ENCODE results near the gene KLK1. TPM values are rescaled to one million over a fixed set of nuclear protein-coding genes. Genes with fewer than 3 reads are reported as not detected.

The KLK1 gene
- total RNA-seq, 1 donor from 2014 or later, result 1.1 TPM

DNA sequence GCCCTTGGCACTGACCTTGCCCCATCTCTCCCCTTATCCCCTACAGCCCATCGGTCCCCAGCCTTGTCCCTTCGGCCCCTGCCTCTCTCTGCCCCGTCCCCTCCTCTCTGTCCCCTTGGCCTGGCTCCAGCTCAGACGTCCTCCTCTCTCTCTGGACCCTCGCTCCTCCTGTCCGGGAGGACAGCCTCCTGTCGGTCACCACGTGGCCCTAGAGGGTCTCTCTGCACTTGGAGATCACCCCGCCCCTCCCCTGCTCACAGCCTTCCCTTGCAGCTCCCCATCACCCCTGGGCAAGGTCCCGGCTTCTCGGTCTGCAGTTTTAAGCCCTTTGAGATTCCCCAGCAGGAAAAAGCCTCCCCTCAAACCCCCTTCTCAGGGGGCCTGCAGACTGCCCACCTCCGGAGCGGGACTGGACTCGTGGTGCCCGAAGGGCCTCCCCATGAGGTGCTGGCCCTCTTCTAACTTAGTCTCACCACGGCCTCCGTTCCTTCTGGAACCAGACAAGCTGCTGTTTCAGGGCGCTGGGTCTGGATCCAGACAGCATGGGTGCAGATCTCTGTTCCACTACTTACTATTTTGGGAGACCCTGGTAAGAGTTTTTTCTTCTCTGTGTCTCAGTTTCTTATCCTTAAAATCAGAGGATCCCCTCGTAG lies 13.1 kb upstream of the KLK1 start:
- DNase-seq (ENCODE audit: low spot score), result no peak

DNA sequence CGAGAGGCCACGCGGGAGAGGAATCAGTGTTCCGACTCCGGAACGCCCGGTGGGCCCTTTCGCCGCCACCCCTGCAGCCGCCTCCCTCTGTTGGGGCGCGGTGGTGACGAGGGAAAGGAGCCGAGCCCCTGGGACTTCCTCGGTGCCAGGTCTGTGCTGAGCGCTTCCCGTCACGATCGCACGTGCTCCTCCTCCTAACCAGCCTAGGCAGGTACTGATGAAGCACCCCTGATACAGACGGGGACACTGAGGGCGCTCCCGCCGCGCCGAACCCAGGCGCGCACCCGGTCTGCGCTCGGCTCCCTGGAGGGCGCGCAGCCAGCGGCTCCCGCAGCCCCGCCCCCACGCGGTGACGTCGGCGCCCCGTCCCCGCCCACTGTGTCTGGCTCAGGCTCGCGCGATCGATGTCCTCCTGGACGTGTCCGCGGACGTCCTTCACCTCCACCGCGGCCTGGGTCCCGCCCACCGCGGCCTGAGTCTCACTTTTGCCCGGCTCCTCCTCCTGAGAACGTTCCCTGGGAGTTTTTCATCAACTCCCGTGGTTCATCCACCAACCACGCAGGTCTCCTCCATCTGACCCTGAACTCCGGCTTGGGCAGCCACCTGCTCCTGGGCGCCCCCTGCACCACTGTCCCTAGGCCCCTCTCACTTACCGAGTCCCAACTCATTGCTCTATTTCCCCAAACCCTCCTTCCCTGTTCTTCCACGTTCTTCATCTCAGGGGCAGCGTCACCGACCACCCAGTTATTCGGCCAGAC lies 12.4 kb upstream of the KLK1 start:
- DNase-seq (ENCODE audit: low spot score), result peak; percentile 91

DNA sequence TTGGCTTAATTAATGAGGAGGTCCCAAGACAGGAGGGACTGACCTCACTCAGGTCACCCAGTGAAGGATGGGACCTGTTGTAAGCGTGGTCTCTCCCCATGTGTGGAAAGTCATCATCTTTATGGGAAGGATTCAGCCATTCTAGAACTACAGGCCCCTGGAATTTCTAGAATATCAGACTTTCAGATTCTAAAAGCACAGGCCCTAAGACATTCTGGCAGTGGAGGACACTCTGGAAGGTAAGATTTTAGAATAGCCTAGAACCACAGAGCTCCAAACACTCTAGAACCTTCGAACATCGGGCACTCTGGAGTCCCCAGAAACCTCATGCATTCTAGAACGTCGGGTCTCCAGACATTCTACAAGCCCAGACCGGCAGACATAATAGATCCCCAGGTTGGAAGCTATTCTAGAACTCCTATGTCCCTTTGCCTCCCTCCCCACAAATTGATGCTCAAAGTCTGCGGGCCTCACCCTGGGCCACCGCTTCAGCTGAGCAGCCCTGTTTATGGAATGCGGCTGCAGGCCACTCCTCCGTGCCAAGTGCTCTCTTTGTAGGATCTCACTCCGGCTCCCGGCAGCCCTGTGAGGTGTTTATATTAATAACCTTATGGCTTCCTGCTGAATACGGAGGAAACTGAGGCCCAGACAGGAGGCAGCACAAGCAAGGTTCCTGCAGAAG lies 11.7 kb upstream of the KLK1 start:
- no peak for DNase-seq (ENCODE audit: low spot score)

DNA sequence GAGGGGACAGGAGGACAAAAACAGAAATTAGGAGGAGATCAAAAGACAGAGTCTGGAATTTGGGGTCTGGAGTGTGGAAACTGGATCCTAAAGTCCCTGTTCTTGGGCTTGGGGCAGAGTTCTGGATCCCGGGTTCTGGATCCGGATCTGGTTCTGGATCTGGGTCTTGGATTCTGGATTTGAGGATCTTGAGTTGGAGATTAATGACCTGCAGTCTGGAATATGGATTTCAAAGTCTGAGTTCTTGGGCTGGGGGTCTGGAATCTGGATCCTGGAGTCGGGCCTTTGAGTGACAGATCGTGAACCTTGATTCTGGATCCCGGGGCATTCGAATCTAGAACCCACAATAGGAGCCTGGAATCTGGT lies 10.2 kb upstream of the KLK1 start:
- no peak for DNase-seq (ENCODE audit: low spot score)

GRCh38 chr19:50833117-50833801 lies 9.7 kb upstream of the KLK1 start, which contains the start of gene KLK15:
Gene KLK15 (minus strand): TSS chr19:50833574. CDS start chr19:50831492, 2,082 bp downstream.
- DNase-seq (ENCODE audit: low spot score), result no peak

GRCh38 chr19:50832666-50833065 lies 9.1 kb upstream of the KLK1 start:
- DNase-seq (ENCODE audit: low spot score), result no peak

GRCh38 chr19:50831026-50831396 lies 7.4 kb upstream of the KLK1 start:
- DNase-seq (ENCODE audit: low spot score), result no peak

DNA sequence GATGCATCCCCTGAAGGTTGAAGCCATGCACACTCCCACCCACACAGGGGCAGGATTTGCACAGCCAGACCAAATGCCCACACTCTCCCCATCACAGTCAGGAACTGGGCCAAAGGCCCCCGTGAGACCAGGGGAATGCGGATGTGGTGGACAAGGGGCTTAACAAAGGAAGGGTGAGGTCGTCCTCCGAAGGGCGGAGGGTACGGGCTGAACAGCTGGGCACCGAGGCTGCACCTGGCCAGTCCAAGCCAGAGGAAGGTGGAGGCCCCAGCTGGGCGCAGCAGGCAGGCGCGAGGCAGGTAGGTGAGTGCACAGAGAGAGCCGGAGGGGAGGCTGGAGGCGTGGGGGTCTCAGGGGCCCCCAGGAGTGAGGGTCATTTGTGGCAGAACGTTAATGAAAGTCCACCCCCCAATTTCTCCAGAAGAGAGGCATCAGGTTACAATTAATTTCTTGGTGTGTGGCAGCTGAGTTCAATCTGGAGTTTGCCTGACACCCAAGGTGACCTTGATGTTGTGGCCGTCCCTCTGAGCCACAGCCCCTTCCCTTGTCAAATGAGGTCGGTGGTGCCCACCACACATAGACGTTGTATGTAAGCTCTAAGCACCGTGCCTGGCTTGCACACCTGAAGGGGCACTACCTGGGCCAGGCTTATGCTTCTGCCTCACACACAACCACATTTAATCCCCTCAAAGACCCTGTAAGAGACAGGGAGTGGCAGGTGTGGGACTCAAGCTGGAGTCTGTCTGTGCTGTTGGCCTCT lies 6.9 kb upstream of the KLK1 start:
- no peak for DNase-seq (ENCODE audit: low spot score)

DNA sequence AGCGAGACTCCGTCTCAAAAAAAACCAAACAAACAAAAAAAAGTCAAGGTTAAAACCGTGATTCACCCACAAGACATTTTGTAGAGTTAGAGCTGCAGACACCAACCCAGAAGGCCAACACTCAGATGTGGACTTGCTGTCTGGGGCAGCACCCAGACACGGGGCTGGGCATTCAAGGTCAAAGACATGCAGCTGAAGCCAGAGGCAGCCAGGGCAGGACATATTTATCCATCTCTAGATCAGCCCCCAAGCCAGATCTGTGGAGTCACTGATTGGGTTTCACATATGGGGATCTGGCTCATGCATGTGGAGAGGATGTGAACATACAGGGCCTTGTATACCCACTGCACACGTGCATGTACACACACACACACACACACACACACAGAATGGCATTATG lies 6.2 kb upstream of the KLK1 start:
- no peak for DNase-seq (ENCODE audit: low spot score)

DNA sequence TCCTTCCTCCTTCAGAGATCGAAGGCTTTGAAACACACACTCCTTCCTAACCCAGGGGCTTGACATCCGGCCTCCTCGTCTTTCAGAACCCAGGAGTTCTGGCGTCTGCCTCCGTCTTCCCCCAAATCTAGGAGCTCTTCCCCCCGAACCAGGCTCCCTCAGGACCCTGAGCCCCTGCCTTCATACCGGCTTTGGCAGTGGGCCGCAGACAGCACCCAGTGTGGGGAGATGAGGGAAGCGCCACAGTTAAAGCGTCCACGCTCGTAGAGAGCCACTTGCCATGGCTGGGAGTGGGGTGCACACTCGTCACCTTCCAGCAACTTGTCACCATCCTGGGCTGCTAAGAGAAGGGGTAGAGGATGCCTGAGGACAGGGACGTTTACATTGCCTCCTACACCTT lies 3.9 kb upstream of the KLK1 start:
- DNase-seq (ENCODE audit: low spot score), result no peak

- no peak for DNase-seq (ENCODE audit: low spot score)
These were observed 3.1 kb upstream of the KLK1 start for GRCh38 chr19:50826492-50827240.

- no peak for DNase-seq (ENCODE audit: low spot score)
These were observed 852 bp downstream of the KLK1 start for GRCh38 chr19:50822661-50823208.

DNA sequence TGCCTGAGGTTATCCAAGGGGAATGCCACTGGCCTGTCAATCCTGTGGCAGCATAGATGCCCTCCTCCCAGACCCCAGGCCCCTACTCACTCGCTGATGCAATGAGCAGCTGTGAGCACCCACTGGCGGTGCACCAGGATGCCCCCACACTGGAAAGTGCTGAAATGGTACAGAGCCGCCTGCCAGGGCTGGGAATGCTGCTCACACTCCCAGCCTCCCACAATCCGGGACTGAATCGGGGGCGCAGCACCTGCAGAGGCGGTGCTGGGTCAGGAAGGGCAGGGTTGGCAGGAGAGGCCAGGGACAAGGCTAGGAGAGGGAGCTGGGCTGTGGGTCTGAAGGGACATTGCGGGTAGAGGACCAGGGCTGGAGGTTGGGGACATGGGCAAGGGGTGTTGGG lies 2.0 kb downstream of the KLK1 start:
- no peak for DNase-seq (ENCODE audit: low spot score)

DNA sequence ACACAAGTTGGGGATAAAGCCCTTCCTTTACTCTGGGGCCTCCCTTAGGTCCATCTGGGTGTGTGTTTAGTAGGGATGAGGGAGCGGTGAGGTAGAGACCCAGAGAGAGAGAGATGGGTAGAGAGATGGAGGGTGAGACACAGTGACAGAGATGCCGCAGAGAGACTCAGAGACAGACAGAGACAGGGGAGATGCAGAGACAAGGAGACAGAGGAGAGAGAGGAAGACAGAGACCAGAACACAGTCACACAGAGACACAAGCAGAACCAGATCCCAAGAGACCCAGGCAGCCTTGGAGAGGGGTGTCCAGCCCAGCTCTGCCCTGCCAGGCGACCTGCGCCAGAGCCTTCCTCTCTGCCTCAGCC lies 2.4 kb downstream of the KLK1 start:
- no peak for DNase-seq (ENCODE audit: low spot score)

GRCh38 chr19:50820549-50821247 lies 2.9 kb downstream of the KLK1 start:
- no peak for DNase-seq (ENCODE audit: low spot score)

- no peak for DNase-seq (ENCODE audit: low spot score)
These were observed 3.5 kb downstream of the KLK1 start for GRCh38 chr19:50820086-50820485.

- DNase-seq (ENCODE audit: low spot score), result no peak
These were observed 4.0 kb downstream of the KLK1 start for GRCh38 chr19:50819636-50820035.

- DNase-seq (ENCODE audit: low spot score), result no peak
These were observed 4.6 kb downstream of the KLK1 start for GRCh38 chr19:50818859-50819472.
